Choroid plexus epithelial cell (primary cell): ENCODE measurements around the gene LGI2.

Experiments
- DNase-seq: peaks from one replicate; pipeline ENCODE4 v3.0.0-alpha.2; 2010; ENCODE audit warnings: low read depth
- H3K4me3 ChIP-seq: 2 replicates; pipeline ENCODE4 v1.5.1; 2011; ENCODE audit warnings: low read depth, mild to moderate bottlenecking, control low read depth, low read length, moderate library complexity
- TF ChIP-seq, protein P1 (sequence below): conservative IDR thresholded peaks from 2 replicates; pipeline ENCODE4 v1.5.1; 2011; ENCODE audit warnings: low read depth, mild to moderate bottlenecking, control low read depth, inconsistent platforms, low read length, moderate library complexity

Gene LGI2

GRCh38 chr4:25051534-25051933, 20.8 kb upstream of the LGI2 start:
- TF ChIP-seq, protein P1, sequence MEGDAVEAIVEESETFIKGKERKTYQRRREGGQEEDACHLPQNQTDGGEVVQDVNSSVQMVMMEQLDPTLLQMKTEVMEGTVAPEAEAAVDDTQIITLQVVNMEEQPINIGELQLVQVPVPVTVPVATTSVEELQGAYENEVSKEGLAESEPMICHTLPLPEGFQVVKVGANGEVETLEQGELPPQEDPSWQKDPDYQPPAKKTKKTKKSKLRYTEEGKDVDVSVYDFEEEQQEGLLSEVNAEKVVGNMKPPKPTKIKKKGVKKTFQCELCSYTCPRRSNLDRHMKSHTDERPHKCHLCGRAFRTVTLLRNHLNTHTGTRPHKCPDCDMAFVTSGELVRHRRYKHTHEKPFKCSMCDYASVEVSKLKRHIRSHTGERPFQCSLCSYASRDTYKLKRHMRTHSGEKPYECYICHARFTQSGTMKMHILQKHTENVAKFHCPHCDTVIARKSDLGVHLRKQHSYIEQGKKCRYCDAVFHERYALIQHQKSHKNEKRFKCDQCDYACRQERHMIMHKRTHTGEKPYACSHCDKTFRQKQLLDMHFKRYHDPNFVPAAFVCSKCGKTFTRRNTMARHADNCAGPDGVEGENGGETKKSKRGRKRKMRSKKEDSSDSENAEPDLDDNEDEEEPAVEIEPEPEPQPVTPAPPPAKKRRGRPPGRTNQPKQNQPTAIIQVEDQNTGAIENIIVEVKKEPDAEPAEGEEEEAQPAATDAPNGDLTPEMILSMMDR, result no peak
- no peak overlapping the region for H3K4me3 ChIP-seq
- DNase-seq, result no peak

GRCh38 chr4:25050370-25051078, 19.8 kb upstream of the LGI2 start:
- H3K4me3 ChIP-seq, result no peak overlapping the region
- TF ChIP-seq, protein P1, result no peak
- DNase-seq, result no peak

- H3K4me3 ChIP-seq, result no peak overlapping the region
- no peak for DNase-seq
- TF ChIP-seq, protein P1, result no peak
Measured at GRCh38 chr4:25043548-25043947, 12.8 kb upstream of the LGI2 start.

DNA sequence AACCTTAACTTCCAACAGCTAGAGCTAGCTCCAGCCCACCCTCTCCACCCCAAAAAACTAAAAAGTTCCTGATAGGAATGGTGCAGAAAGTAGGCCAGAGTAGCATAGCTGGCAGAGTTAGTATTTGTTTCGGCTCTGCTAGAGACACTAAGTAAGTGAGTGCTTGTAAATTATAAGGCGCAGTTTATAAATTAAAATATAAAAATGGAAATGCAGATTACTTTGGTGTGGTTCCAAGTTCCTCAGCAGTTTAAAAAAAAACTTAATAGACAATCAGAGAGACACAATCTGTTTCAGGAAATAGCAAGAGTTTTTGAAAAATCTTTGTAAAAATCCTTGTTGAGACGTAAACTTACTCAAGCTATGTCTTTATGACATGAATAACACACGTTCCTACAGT, 2.8 kb upstream of the LGI2 start:
- no peak for DNase-seq
- TF ChIP-seq, protein P1, result no peak
- H3K4me3 ChIP-seq, result no peak overlapping the region

GRCh38 chr4:25032126-25032525, 1.4 kb upstream of the LGI2 start:
- H3K4me3 ChIP-seq, result no peak overlapping the region
- DNase-seq, result peak; percentile 18
- TF ChIP-seq, protein P1, result no peak

- peak overlapping the region; percentile 20 for H3K4me3 ChIP-seq
- DNase-seq, result peak; percentile 25
- TF ChIP-seq, protein P1, result no peak
Measured at GRCh38 chr4:25031077-25031621, 403 bp upstream of the LGI2 start.

DNA sequence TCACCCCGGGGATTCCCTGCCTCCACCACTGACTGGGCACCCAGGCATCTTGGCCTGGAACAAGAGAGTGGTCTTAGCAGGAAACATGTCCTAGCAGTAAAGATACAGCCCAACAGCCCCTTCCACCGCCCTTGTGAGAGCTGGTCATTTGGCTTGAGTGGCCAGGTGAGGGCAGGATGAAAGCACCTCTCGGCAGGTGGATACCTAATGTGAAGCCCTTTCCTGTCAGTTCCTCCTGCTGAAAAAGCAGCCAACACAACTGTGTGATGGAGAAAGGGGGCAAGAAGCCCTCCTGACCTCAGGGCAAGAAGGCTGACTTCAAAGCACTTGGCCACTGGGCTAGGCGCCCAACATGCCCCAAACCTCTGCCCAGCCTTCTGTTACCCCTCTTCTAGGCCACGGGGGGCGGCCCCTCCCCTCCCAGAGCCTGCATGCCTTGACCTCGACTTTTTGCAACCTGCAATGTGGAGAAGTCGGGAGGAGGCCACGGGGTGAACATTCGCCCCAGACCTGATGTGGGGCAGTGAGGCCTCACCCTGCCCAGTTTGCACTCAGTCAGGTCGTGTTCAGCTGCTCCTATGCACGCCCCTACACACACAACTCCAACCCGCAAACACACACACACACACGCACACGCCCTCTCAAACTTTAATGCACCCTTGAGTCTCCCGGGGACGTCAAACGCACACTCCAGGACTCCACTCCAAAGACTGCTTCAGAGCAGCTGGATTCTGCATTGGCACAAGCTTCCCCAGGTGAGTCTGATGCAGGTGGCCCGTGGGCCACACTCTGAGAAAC, 1.1 kb downstream of the LGI2 start:
- no peak overlapping the region for H3K4me3 ChIP-seq
- DNase-seq, result no peak
- TF ChIP-seq, protein P1, result no peak
